Ishikawa (cell line): Measurements from ENCODE around the gene COL25A1.

ENCODE experiments used
- CEBPB ChIP-seq: IDR thresholded peaks from 2 replicates; pipeline ENCODE4 v1.6.1; 2012
- CREB1 ChIP-seq: IDR thresholded peaks from 2 replicates; pipeline ENCODE4 v1.6.1; 2012; ENCODE audit warnings: low read depth
- EGR1 ChIP-seq: IDR thresholded peaks from 2 replicates; pipeline ENCODE4 v1.6.1; 2012
- EP300 ChIP-seq: IDR thresholded peaks from 2 replicates; pipeline ENCODE4 v1.6.1; 2012; ENCODE audit warnings: borderline replicate concordance
- FOXM1 ChIP-seq: IDR thresholded peaks from 2 replicates; pipeline ENCODE4 v1.6.1; 2012; ENCODE audit warnings: low read depth, borderline replicate concordance
- NFIC ChIP-seq: IDR thresholded peaks from 2 replicates; pipeline ENCODE4 v1.6.1; 2012
- RAD21 ChIP-seq: IDR thresholded peaks from 2 replicates; pipeline ENCODE4 v1.6.1; 2012; ENCODE audit warnings: low read depth
- TAF1 ChIP-seq: IDR thresholded peaks from 2 replicates; pipeline ENCODE4 v1.6.1; 2012; ENCODE audit warnings: low read depth, mild to moderate bottlenecking
- TCF12 ChIP-seq: IDR thresholded peaks from 2 replicates; pipeline ENCODE4 v1.6.1; 2012; ENCODE audit warnings: low read depth
- TEAD4 ChIP-seq: IDR thresholded peaks from 2 replicates; pipeline ENCODE4 v1.6.1; 2012
- YY1 ChIP-seq: IDR thresholded peaks from 2 replicates; pipeline ENCODE4 v1.6.1; 2012; ENCODE audit warnings: low read depth
- ZBTB7A ChIP-seq: IDR thresholded peaks from 2 replicates; pipeline ENCODE4 v1.6.1; 2012; ENCODE audit warnings: low read depth
- TF ChIP-seq, protein P1 (sequence below): IDR thresholded peaks from 2 replicates; pipeline ENCODE4 v1.6.1; 2012
- TF ChIP-seq, protein P2 (sequence below): IDR thresholded peaks from 2 replicates; pipeline ENCODE4 v1.6.1; 2012; ENCODE audit warnings: low read depth, mild to moderate bottlenecking
- TF ChIP-seq, protein P3 (sequence below): IDR thresholded peaks from 2 replicates; pipeline ENCODE4 v1.6.1; 2012

The COL25A1 gene

DNA sequence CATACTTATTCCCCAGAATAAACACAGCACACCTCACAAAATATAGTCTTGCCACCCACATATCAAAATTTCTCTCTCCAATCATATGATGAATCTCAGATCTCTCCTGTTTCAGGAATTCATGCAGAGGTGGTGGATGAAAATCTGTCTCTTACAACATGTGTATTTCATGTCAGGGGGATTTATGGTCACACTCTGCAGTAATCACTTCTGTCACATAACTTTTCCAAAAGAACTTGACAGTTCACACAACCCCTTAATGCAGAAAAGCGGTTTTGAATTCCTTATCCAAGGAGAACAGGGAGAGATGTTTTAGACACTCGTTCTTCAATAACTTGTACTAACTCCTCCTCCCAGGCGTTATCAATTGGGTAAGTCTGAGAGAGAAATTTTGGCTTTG lies 359.1 kb downstream of the COL25A1 start:
- no peak for TF ChIP-seq YY1
- no peak for TF ChIP-seq EGR1
- no peak for TF ChIP-seq ZBTB7A
- no peak for TF ChIP-seq CEBPB
- no peak for TF ChIP-seq FOXM1
- TF ChIP-seq NFIC, result no peak
- no peak for TF ChIP-seq TEAD4
- TF ChIP-seq, protein P1, sequence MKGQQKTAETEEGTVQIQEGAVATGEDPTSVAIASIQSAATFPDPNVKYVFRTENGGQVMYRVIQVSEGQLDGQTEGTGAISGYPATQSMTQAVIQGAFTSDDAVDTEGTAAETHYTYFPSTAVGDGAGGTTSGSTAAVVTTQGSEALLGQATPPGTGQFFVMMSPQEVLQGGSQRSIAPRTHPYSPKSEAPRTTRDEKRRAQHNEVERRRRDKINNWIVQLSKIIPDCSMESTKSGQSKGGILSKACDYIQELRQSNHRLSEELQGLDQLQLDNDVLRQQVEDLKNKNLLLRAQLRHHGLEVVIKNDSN, result no peak
- TF ChIP-seq EP300, result no peak
- TF ChIP-seq RAD21, result no peak
- TF ChIP-seq, protein P2, sequence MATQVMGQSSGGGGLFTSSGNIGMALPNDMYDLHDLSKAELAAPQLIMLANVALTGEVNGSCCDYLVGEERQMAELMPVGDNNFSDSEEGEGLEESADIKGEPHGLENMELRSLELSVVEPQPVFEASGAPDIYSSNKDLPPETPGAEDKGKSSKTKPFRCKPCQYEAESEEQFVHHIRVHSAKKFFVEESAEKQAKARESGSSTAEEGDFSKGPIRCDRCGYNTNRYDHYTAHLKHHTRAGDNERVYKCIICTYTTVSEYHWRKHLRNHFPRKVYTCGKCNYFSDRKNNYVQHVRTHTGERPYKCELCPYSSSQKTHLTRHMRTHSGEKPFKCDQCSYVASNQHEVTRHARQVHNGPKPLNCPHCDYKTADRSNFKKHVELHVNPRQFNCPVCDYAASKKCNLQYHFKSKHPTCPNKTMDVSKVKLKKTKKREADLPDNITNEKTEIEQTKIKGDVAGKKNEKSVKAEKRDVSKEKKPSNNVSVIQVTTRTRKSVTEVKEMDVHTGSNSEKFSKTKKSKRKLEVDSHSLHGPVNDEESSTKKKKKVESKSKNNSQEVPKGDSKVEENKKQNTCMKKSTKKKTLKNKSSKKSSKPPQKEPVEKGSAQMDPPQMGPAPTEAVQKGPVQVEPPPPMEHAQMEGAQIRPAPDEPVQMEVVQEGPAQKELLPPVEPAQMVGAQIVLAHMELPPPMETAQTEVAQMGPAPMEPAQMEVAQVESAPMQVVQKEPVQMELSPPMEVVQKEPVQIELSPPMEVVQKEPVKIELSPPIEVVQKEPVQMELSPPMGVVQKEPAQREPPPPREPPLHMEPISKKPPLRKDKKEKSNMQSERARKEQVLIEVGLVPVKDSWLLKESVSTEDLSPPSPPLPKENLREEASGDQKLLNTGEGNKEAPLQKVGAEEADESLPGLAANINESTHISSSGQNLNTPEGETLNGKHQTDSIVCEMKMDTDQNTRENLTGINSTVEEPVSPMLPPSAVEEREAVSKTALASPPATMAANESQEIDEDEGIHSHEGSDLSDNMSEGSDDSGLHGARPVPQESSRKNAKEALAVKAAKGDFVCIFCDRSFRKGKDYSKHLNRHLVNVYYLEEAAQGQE, result no peak
- no peak for TF ChIP-seq TCF12
- no peak for TF ChIP-seq TAF1
- TF ChIP-seq CREB1, result no peak
- TF ChIP-seq, protein P3, sequence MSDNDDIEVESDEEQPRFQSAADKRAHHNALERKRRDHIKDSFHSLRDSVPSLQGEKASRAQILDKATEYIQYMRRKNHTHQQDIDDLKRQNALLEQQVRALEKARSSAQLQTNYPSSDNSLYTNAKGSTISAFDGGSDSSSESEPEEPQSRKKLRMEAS, result no peak

DNA sequence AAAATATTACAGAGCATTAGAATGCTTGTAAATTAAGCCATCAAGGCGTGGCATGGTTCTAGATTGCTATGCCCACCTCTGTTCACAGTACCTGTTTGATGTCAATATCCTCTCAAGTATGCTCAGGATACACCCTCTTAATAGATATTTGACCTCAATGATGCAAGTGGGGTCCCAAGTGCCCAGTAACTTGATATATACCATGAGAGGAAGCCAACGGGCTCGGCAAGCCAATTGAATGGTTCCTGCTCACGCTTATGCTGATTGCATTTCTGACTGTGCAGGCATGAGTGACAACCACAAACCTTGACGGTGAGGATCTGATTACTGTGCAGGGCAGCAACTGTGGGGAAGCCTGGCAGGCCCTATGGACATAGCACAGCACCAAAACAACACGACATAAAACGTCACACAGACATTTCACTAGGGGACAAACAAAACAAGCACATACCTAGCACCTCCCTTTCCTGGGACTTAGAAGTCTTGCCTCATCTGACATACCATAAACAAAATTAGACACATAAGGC lies 360.5 kb downstream of the COL25A1 start:
- TF ChIP-seq, protein P1, result peak; percentile 37; the same call in 1 of the 2 replicates
- TF ChIP-seq YY1, result no peak
- peak; percentile 73 for TF ChIP-seq CREB1
- TF ChIP-seq, protein P2, result no peak
- TF ChIP-seq, protein P3, result no peak; the same call in 1 of the 2 replicates
- peak; percentile 69 for TF ChIP-seq TEAD4
- TF ChIP-seq ZBTB7A, result no peak
- peak; percentile 90 for TF ChIP-seq TCF12
- TF ChIP-seq FOXM1, result peak; percentile 74; the same call in 1 of the 2 replicates
- peak; percentile 81; the same call in 1 of the 2 replicates for TF ChIP-seq EP300
- no peak for TF ChIP-seq EGR1
- TF ChIP-seq NFIC, result peak; percentile 78
- TF ChIP-seq TAF1, result no peak
- peak; percentile 63; the same call in 1 of the 2 replicates for TF ChIP-seq CEBPB
- no peak for TF ChIP-seq RAD21

DNA sequence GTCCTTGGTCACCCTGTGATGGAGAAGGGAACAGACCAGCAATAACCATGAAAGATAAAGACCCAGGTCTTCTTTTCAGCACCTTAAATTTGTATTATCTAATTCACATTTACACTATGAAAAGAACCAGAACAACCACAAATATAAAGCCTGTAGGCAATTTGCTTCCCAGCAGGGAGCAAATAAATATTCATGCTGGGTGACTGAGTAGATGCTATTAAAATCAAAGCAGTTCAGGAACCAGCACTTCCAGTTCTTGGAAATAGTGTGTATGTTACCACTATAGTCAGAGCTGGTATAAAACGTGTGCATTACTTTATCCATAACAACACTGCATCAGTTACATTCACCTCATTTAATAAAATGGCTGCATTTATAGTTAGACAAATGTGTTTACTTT lies 361.8 kb downstream of the COL25A1 start:
- no peak for TF ChIP-seq TEAD4
- TF ChIP-seq, protein P2, result no peak
- no peak for TF ChIP-seq CREB1
- no peak for TF ChIP-seq ZBTB7A
- no peak for TF ChIP-seq YY1
- TF ChIP-seq CEBPB, result no peak
- no peak for TF ChIP-seq TCF12
- TF ChIP-seq, protein P1, result no peak
- TF ChIP-seq TAF1, result no peak
- TF ChIP-seq EP300, result no peak

DNA sequence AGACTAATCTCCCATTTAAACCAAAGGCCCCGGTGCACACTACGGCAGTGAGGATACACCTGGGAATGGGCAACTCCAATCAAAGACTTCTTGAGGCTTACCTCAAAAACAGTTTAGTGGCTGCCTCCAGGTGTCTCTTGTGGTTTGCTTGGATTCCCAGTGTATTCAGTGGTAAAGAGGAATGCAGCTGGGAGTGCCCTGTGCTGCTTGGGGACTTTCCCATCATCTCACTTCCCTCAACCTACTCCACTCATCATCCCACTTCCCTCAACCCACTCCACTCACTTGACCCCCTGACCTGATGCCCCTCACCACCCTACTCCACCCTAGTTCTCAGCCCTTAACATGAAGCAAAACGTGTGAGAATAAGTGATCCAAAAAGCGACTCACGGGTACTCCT lies 362.3 kb downstream of the COL25A1 start:
- TF ChIP-seq RAD21 (no peak), EP300 (no peak), CEBPB (no peak), TEAD4 (no peak), TCF12 (no peak), FOXM1 (no peak), NFIC (no peak), YY1 (no peak), ZBTB7A (no peak), TAF1 (no peak), EGR1 (no peak), CREB1 (no peak)
- TF ChIP-seq, protein P1, result no peak
- TF ChIP-seq, protein P3, result no peak
- TF ChIP-seq, protein P2, result no peak
